Suppressor macrophage (primary cell): Measurements from ENCODE around the gene CLK4.
A peak's percentile ranks its signal among the peaks of the same experiment; 100 is the strongest.

Experiments
- DNase-seq, 4 experiments: peaks; one replicate each; pipeline ENCODE4 v3.0.0-alpha.2; 2020 to 2022

Gene CLK4

GRCh38 chr5:178637356-178638074, 10.7 kb upstream of the CLK4 start:
- DNase-seq, result peak in 3 of 4 experiments; percentile 38 to 49 (median 43)

GRCh38 chr5:178632285-178632684, 5.4 kb upstream of the CLK4 start:
- DNase-seq, result peak in 2 of 4 experiments; percentile 11 to 15

DNA sequence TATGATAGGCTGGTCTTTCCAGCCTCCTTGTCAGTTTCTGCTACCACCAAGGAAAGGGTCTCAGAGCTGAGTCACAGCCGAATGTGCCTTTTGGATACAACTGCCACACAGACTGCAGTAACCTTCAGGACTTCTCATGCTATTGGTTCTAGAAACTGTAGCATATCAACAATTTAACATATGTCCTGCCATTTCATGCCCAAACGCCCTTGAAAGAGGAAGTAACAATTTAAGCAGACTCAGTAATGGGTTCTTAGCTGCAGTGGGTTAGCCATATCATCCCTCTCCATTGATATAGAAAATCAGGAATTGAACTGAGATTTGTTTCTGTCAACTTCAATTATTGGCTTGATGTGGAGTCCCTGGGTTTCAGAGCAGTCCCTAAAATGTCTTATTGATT, 4.1 kb upstream of the CLK4 start:
- peak in 1 of 4 experiments; percentile 5 for DNase-seq

- DNase-seq, result no peak
Observed at GRCh38 chr5:178630475-178630930, 3.7 kb upstream of the CLK4 start.

GRCh38 chr5:178627259-178627598, 379 bp upstream of the CLK4 start:
- DNase-seq, result no peak

DNA sequence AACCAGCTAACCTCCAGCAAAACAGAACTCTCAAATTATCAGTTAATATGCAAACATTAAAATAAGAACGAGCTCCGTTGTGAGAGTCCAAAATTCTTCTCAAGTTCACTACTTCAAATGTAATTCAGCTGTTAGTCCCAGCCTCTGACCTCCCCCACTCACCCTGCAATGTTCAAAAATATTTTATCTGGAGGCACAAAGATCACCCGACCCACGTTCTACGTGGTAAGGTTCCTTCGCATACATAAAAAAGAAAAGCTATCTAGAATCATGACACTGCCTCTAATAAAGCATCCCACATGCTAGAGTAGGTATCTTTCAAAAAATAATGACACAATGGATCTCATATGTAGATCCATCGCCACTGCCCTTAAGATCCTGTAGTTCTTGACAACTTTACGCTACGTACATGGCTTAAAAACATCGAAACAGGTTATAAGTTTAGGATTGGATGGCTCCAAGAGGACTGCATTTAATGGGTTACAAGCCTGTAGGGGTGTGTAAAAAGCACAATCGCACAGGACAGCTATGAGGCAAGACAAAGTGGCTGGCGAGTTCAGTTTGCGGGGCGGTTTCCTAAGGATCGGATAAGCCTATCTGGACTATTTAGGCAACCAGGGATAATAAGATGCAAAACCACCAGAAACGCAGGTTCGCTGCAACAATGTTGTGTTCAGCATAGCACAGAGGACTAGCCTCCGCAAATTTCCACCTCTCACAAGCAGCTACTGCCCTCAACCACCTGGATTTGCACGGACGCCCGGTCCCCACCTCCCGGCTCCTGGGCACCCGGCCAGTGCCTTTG, 969 bp downstream of the CLK4 start:
- peak; percentile 28 to 52 (median 47) for DNase-seq

GRCh38 chr5:178624631-178625546, 2.0 kb downstream of the CLK4 start:
- DNase-seq, result peak in 2 of 4 experiments; percentile 3 to 19

- DNase-seq, result no peak
Observed at GRCh38 chr5:178622679-178623247, 4.1 kb downstream of the CLK4 start.

DNA sequence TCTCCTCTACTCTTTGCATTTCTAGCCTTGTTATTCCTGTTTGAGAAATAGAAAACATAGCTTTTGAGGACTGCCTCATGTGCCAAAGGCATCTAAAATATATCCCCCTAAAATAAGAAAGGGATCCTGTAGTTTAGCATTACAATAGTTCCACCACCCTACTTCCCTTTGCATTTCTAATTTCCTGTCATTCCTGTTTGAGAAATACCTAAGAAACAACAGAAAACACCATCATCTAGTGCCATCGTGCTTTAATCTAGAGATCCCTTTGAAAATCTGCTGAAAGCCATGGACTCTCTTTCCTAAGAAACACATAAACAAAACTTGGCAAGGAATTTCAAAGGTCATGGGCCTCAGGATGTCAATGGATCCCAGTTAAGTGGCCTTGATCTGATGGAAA, 7.5 kb downstream of the CLK4 start:
- no peak for DNase-seq

DNA sequence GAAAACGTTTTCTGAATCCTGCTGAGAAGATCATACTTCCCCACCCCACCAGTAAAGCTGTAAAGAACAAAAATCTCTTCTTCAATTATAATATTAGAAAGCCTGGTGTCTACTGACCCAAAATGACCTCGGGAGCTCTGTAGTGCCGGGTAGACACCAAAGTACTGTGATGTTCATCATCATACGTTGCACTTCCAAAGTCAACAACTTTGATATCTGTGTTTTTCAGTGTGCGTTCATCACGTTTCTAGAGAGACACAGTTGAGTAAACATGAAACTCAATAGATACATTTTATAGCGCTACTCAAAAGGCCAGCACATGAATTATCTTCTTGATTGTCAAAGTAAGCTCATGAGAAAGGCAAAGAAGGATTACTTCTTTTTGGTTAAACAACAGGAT, 14.6 kb downstream of the CLK4 start:
- DNase-seq, result no peak

DNA sequence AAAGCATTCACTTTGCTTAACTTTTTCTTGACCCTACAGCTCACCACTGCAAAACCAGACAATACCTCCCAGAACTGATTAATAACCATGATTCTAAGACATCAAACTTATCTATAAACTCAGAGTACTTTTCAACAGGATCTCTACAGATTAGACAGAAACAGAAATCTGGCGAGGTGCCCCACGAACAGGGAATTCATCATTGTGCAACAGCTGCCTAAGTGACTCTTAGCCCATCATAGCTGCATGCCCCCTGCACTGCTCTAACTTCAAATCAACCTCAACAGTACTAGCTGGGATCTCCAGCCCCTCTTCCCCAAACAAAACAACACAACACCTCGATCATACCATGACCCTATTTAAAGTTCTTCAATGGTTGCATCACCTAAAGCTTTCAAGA, 20.6 kb downstream of the CLK4 start:
- no peak for DNase-seq

DNA sequence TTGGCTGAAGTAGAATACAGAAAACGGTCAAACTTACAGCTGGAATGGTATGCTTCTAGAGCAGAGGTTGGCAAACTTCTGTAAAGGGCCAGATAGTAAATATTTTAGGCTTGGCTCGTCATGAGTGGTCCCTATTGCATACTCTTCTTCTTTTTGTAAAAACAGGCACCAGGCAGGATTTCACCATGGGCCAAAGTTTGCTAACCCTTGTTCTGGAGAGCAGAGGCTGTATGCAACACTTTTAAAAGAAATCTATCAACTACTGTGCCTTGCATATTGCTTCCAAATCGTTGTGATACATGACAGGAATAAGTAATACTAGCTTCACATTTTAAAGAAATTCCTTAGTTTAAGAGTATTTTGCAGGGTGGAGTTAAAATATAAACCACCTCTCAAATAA, 21.1 kb downstream of the CLK4 start:
- no peak for DNase-seq

DNA sequence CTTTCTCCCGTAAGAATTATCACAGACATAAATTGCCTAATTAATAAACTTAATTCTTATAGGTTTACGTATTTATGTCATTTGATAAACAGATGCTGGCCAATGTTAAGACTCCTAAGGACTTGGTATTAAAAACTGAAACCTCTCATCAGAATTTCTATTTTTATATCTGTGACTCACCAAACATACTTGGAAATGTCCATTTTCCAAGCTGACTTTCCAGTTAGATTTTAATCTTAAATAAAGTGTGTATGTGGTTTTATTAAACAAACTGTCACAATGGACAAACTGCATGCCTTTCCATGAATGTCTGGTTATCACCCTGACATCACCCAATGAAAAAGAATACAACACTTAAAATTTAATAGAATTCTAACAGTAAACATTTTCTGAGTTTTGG, 24.1 kb downstream of the CLK4 start:
- DNase-seq, result no peak

- DNase-seq, result no peak
Observed at GRCh38 chr5:178595750-178596149, 31.1 kb downstream of the CLK4 start.

- DNase-seq, result no peak
Observed at GRCh38 chr5:178595150-178595549, 31.7 kb downstream of the CLK4 start.

DNA sequence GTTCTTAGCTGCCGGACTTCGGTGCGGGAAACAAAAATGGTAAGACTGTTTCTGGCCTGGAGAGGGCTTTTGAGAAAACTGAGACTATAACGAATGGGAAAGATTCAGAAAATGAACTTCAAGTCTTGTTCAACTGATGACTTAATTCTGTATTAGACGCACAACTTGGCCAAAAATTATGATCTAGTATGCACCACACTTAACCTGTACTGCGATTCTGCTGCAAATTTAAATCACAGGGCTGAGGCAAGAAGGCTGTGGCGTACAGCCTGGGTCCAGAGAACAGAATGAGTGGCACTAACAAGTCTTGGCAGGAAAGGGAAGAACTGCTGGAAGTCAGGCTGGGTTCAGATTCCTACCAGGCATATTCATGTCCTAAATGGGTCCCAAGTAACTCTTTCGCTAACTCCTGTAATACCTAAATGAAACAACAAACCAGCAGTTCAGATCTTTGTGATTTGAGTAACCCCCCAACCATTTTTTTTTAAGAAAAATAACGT, 35.9 kb downstream of the CLK4 start:
- DNase-seq, result no peak

- DNase-seq, result peak; percentile 81 to 94 (median 89)
Observed at GRCh38 chr5:178590141-178590923, 36.5 kb downstream of the CLK4 start, which contains the start of gene COL23A1. TSS of gene COL23A1 (minus strand) at chr5:178590393.

DNA sequence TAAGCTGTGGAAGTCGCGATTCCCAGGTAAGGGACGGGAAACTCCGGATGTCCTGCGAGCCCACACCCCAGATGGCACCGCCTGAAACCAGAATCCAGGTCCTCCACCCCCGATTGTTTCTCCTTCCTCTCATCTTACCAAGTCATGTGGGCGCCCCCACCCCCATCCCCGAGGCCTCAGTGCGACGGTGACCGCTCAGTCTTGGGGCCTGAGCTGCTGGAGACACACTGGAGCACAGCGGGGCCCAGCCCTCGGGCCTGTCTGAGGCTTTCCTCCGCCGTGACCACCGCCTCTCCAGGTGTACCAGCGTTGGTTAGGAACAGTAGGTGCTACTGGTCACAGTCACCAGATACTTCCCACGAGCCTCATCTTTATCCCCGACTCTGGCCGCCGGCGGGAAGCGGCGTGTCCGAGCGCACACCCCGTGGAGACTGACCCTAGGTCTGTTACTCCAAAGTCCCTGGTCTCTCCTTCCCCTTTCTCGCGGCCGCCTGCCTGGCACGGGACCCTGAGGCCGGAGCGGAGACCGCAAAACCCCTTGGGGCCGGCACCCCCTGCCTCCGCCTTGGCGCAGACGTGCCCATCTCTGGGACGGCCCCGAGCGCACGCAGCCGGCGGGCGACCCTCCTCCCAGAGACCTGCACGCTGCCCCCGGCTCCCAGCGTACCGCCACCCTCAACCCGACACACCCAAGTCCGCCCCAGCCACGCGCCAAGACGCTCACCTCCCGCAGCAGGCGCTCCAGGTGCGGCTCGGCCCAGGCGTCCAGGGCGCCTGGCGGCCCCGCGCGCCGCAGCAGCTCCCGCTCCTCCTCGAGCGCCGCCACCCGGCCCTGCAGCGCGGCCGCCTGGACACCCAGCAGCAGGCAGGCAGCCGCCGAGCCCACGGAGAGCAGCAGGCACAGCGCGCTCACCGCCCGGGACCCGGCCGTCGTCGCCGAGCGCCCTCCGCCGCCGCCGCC, 37.4 kb downstream of the CLK4 start:
- peak; percentile 55 to 83 (median 71) for DNase-seq

DNA sequence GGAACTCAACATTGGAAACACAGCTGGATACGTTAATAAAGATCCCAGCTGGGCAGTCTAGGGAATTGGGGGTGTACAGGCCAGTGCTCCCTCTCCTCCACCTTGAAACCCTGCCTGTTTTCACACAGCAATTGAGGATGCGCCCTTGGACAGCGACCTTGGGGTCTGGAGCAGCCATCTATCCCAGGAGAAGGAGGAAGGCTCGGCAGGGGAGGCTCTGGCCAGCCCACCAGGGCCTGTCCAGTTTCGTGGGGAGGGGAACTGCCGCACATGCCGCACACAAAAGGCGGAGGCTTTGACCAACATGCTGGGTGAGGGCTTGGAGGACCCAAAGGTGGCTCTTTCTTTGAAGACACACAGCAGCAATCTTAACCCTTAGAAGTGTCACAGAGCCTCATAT, 38.1 kb downstream of the CLK4 start:
- DNase-seq, result peak in 1 of 4 experiments; percentile 23
